Psoas muscle (tissue), 8 donors: ENCODE measurements around the gene ACAP3. TPM values are rescaled to one million over a fixed set of nuclear protein-coding genes. Genes with fewer than 3 reads are reported as not detected.
A peak's percentile ranks its signal among the peaks of the same experiment; 100 is the strongest.

Experiments used
- ATAC-seq, 4 donors: fragments of 200-7000 bp; cut with Tn5 transposase; one replicate each; pipeline ENCODE4 v1.9.1; 2020; ENCODE audit warnings: moderate library complexity in 3 of 4, mild to moderate bottlenecking in 2 of 4
- DNase-seq, 2 donors: peaks; one replicate each; pipeline ENCODE4 v3.0.0-alpha.2; 2020
- H3K27ac ChIP-seq: fragments of 200-600 bp; one replicate; pipeline ENCODE4 v1.8.0; 2022
- H3K27me3 ChIP-seq, 3 donors: fragments of 200-600 bp in 1 of 3; one replicate each; pipeline versions ENCODE4 v1.6.1 to v1.8.0; 2013 to 2022; ENCODE audit warnings: low read length in 2 of 3, mild to moderate bottlenecking in 2 of 3, moderate library complexity in 1 of 3; ENCODE audit not compliant: insufficient read depth in 3 of 3
- H3K36me3 ChIP-seq, 2 donors: fragments of 200-600 bp in 1 of 2; one replicate each; pipeline versions ENCODE4 v1.6.1 to v1.8.0; 2013 to 2022; ENCODE audit warnings: low read depth in 1 of 2, mild to moderate bottlenecking in 1 of 2, moderate library complexity in 1 of 2; ENCODE audit not compliant: insufficient read depth in 1 of 2
- H3K4me1 ChIP-seq: fragments of 200-600 bp; one replicate; pipeline ENCODE4 v1.8.0; 2022
- H3K4me3 ChIP-seq: fragments of 200-600 bp; one replicate; pipeline ENCODE4 v1.8.0; 2022; ENCODE audit warnings: mild to moderate bottlenecking
- H3K9me3 ChIP-seq: fragments of 200-600 bp; one replicate; pipeline ENCODE4 v1.8.0; 2022
- WGBS, 3 donors: extraction: QIAGEN DNeasy Blood & Tissue Kit; methylation state at CpG; one replicate each; pipeline versions ENCODE4 v1.1.6 to v1.1.7; 2013; 5-methylcytosine and 5-hydroxymethylcytosine counted together
- intact Hi-C, 2 donors: fragments of 100-400 bp; cut with DNase I; formaldehyde crosslinking; loops; one replicate each; pipeline versions ENCODE4 v1.11.0 to v1.14.2; 2022
- polyA plus RNA-seq, 3 donors: library from polyadenylated mRNA; stranded (reverse); fragments of 200-250 nt; gene quantifications; one replicate each; pipeline ENCODE4 v1.2.3, GENCODE V29; 2013
- total RNA-seq, 4 donors: library from RNA; stranded (reverse); fragmentation: NEBNext Ultra II Directional in 2 of 4; extraction: Animal tissue kit (Norgen Biotek cat#: 25700) in 2 of 4; gene quantifications; one replicate each; pipeline versions ENCODE4 v1.2.1 to v1.2.4, GENCODE V29; 2021 to 2023
- TF ChIP-seq, protein P1 (sequence below): fragments of 200-600 bp; IDR thresholded peaks from one replicate; pipeline ENCODE4 v1.8.0; 2022; ENCODE audit warnings: antibody characterized with exemption
- donor health status: healthy with polysubstance abuse.
- donor health status: DM: no; HTN: no; CAD: no; lungs with moderate emphysema.
- donor health status: Bipolar disorder and iron deficiency.
- donor health status: healthy.
- donor health status: DM: yes; HTN: yes; CAD: no.
- donor health status: DM: no; HTN: no; CAD: no.
- donor health status: DM: no; HTN: no; CAD: no.
- donor health status: DM: yes; HTN: yes; CAD: no.

ACAP3 gene
- total and polyA plus RNA-seq, 7 donors = 14.7 to 32.0 (median 23.7) TPM

DNA sequence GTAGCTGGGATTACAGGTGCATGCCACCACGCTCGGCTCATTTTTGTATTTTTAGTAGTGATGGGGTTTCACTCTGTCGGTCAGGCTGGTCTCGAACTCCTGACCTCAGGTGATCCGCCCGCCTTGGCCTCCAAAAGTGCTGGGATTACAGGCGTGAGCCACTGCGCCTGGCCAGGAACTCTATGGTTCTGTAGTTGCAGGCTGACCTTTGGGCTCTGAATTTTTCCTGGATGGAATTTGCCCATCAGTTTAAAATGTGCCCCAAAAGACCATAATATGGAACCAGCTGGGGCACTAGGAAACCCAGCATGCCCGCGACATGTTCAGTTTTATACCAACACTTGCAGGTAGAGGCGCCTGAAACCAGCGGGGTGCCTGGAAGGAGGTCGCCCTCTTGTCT lies 29.1 kb downstream of the ACAP3 start:
- ATAC-seq (no peak), DNase-seq (no peak)
- WGBS, 3 donors = 88 to 92% (median 90%) methylated on average over 13 of the region's 13 CpGs
- H3K27me3 ChIP-seq = no peaks in the 10 kb centered on the region
- no peak overlapping the region for H3K4me3 ChIP-seq
- no peaks in the 10 kb centered on the region for H3K9me3 ChIP-seq
- H3K36me3 ChIP-seq = no peaks in the 10 kb centered on the region
- TF ChIP-seq, protein P1, sequence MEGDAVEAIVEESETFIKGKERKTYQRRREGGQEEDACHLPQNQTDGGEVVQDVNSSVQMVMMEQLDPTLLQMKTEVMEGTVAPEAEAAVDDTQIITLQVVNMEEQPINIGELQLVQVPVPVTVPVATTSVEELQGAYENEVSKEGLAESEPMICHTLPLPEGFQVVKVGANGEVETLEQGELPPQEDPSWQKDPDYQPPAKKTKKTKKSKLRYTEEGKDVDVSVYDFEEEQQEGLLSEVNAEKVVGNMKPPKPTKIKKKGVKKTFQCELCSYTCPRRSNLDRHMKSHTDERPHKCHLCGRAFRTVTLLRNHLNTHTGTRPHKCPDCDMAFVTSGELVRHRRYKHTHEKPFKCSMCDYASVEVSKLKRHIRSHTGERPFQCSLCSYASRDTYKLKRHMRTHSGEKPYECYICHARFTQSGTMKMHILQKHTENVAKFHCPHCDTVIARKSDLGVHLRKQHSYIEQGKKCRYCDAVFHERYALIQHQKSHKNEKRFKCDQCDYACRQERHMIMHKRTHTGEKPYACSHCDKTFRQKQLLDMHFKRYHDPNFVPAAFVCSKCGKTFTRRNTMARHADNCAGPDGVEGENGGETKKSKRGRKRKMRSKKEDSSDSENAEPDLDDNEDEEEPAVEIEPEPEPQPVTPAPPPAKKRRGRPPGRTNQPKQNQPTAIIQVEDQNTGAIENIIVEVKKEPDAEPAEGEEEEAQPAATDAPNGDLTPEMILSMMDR = no peak
- intact Hi-C loops = loop anchor here in 1 of 2 donors (10.0 kb wide), 1 partner anchor 244 kb away; no protein-coding TSS in a partner anchor
- H3K27ac ChIP-seq = no peak overlapping the region
- peaks cover 9% of the 10 kb centered on the region for H3K4me1 ChIP-seq

DNA sequence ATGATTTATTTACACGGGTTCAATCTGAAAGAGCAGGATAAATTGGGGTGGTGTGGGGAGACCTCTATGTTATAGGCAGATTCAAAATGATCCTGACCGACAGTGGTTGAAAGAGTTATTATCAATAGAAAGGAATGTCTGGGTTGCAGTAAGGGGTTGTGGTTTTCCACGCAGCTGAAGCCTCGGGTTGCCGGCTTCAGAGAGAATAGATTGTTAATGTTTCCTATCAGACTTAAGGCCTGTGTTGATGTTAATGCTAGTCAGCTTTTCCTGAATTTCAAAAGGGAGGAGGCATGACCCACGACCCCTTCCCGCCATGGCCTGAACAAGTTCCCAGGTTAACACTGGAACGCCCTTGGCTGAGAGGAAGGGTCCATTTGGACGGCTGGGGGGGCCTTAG lies 31.9 kb downstream of the ACAP3 start:
- Histone ChIP-seq H3K36me3 (peaks cover 0 to 8% of the 10 kb centered on the region in 2 donors), H3K4me1 (peaks cover 29% of the 10 kb centered on the region), H3K4me3 (no peak overlapping the region), H3K9me3 (no peaks in the 10 kb centered on the region), H3K27ac (no peak overlapping the region), H3K27me3 (no peaks in the 10 kb centered on the region)
- TF ChIP-seq, protein P1 = no peak
- 83 to 84% (median 84%) methylated on average over 9 of the region's 9 CpGs for WGBS, 3 donors
- intact Hi-C loops = loop anchor here in 1 of 2 donors (10.0 kb wide), 1 partner anchor 241 kb away; no protein-coding TSS in a partner anchor
- ATAC-seq (no peak), DNase-seq (no peak)

DNA sequence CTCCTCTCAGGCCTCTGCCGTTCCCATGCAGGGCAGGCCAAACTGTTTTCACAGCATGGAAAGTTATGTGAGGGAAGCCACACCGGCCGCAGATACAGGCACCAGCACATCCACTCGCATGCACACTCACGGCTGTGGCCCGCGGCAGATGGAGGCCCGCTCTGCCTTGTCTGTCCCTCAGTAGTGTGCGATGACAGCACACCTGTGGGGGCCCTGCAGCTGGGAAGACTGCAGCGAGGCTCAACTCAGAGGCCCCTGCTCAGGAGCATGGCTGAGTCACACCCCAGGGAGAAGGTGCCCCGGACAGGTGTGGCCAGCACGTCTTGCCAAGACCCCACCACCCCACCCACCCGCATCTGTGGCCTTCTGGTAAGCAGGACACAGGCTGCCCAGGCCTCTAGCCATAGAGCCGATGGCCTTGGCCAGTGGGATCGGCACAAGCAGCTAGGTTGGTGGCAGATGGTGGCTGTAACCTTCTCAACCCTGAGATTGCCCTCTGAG lies 32.7 kb downstream of the ACAP3 start:
- WGBS, 3 donors = 81 to 86% (median 82%) methylated on average over 15 of the region's 15 CpGs
- Histone ChIP-seq H3K4me1 (peaks cover 37% of the 10 kb centered on the region), H3K27me3 (no peaks in the 10 kb centered on the region), H3K27ac (no peak overlapping the region), H3K4me3 (peak overlapping the region; percentile 71), H3K36me3 (peaks cover 0 to 8% of the 10 kb centered on the region in 2 donors), H3K9me3 (no peaks in the 10 kb centered on the region)
- ATAC-seq (no peak), DNase-seq (no peak)
- TF ChIP-seq, protein P1 = no peak
- intact Hi-C loops = loop anchor here (5.0 to 10.0 kb wide), 3 partner anchors 43 to 240 kb away; partner anchors contain the start of genes B3GALT6 (in 2 of the 2), SDF4 (in 2 of the 2) and C1orf159 (in 1 of the 2)

DNA sequence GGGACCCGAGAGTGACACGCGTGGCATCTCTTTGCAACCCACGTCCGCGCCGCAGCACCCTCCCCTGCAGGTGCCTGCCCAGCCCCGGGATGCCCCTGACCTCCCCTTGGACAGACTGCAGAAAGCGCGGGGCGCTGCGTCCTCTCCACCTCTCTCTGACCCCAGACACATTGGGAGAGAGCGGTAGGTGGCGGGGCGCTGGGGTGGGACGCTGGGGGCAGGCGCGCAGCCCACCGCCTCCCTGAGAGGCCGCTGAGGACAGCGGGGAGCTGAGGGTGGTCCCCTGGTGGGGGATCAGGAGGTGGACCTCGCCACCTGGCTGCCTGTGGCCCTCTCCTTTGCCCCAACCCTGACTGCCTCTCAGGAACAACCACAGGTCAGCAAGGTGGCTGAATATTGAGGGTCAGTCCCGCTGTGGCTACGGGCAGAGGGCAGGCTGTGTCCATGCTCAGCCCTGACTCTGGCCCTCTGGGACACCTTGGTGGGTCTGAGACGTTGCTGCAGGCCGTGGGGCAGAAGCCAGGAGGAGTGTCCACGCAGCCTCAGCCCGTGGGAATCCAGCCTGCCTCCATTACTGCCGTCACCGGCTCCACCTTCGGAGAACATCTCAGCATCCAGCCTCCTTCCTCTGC lies 33.3 kb downstream of the ACAP3 start:
- peaks cover 0 to 8% of the 10 kb centered on the region in 2 donors for H3K36me3 ChIP-seq
- TF ChIP-seq, protein P1 = no peak
- DNase-seq (no peak), ATAC-seq (peak in 3 of 4 donors; percentile 0 to 6 (median 5))
- peak overlapping the region; percentile 71 for H3K4me3 ChIP-seq
- intact Hi-C loops = loop anchor here (5.0 to 10.0 kb wide), 3 partner anchors 42 to 240 kb away; partner anchors contain the start of genes B3GALT6 (in 2 of the 2), SDF4 (in 2 of the 2) and C1orf159 (in 1 of the 2)
- H3K27ac ChIP-seq = peak overlapping the region; percentile 88
- H3K27me3 ChIP-seq = no peaks in the 10 kb centered on the region
- 11 to 20% (median 11%) methylated on average over 29 to 31 of the region's 31 CpGs for WGBS, 3 donors
- no peaks in the 10 kb centered on the region for H3K9me3 ChIP-seq
- peaks cover 43% of the 10 kb centered on the region for H3K4me1 ChIP-seq
